AG09309 (cell line): Measurements from ENCODE around the gene UROC1.

Source experiments
- DNase-seq: peaks from one replicate; pipeline ENCODE4 v3.0.0-alpha.2; 2010; ENCODE audit warnings: low read depth
- H3K4me3 ChIP-seq: 2 replicates; pipeline ENCODE4 v1.5.1; 2011; ENCODE audit warnings: mild to moderate bottlenecking, low read depth, low read length, moderate library complexity; ENCODE audit not compliant: control insufficient read depth
- CTCF ChIP-seq: IDR thresholded peaks from 2 replicates; pipeline ENCODE4 v1.5.1; 2011; ENCODE audit warnings: mild to moderate bottlenecking, low read depth, low read length, inconsistent platforms; ENCODE audit not compliant: insufficient read depth, control insufficient read depth; ENCODE audit errors: missing control alignments

UROC1 gene

GRCh38 chr3:126441256-126441880 lies 76.2 kb downstream of the UROC1 start:
- no peak overlapping the region for H3K4me3 ChIP-seq
- no peak for TF ChIP-seq CTCF
- DNase-seq, result no peak

- no peak overlapping the region for H3K4me3 ChIP-seq
- TF ChIP-seq CTCF, result no peak
- no peak for DNase-seq
These were observed 76.9 kb downstream of the UROC1 start for GRCh38 chr3:126440709-126440995.

- no peak for TF ChIP-seq CTCF
- no peak overlapping the region for H3K4me3 ChIP-seq
- DNase-seq, result no peak
These were observed 77.4 kb downstream of the UROC1 start for GRCh38 chr3:126439968-126440708.

- H3K4me3 ChIP-seq, result no peak overlapping the region
- no peak for TF ChIP-seq CTCF
- DNase-seq, result no peak
These were observed 78.1 kb downstream of the UROC1 start for GRCh38 chr3:126439346-126439967.

- no peak for DNase-seq
- TF ChIP-seq CTCF, result no peak
- H3K4me3 ChIP-seq, result no peak overlapping the region
These were observed 78.8 kb downstream of the UROC1 start for GRCh38 chr3:126438746-126439145.

GRCh38 chr3:126438186-126438585 lies 79.4 kb downstream of the UROC1 start:
- TF ChIP-seq CTCF, result no peak
- DNase-seq, result no peak
- H3K4me3 ChIP-seq, result no peak overlapping the region
